Measurements from ENCODE around the gene TCAF1.
A peak's percentile ranks its signal among the peaks of the same experiment; 100 is the strongest.

TCAF1 gene

DNA sequence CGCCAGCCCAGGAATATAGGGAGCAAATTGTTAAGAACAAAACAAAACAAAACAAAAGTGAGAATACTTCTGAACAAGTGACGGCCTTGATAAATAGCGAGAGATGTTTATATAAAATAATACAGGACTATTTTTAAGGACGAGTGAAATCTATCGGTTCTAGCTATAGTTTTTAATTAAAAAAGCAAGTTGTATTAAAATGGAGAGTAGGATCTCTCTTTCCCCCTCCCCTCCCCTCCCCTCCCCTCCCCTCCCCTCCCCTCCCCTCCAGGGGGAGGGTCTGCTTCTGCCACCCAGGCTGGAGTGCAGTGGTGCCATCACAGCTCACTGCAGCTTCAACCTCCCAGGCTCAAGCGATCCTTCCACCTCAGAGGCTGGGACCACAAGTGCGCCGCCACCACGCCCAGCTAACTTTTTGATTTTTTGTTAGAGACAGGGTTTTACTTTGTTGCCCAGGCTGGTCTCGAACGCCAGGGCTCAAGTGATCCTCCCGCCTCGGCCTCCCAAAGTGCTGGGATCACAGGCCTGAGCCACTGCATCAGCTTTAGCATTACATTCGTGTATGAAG lies 440 bp upstream of the TCAF1 start:
- no peaks in the 10 kb centered on the region for H4K20me1 ChIP-seq (ENCODE audit: insufficient read depth, low read length)
- H3K9ac ChIP-seq (ENCODE audit: low read length) = peak overlapping the region; percentile 67; the same call in 1 of the 2 replicates

DNA sequence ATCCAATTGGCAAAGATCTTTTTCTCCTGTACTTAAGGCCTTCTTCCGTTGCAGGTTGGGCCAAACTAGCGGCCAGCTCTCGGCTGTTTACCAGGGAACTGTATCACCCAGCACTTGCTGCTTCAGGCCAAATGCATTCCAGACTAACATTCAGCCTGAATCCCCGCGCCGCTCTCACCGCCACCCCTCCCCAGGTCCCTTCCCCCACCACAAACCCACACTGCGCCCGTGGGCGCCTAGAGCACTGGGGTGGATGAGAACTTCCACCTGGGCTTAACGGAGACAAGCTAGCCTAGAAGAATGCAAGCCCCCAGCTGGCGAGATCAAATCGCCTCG lies 676 bp downstream of the TCAF1 start:
- Histone ChIP-seq H3K9me3 (replicated peaks; ENCODE audit: insufficient read depth, low read length) (no peaks in the 10 kb centered on the region), H3K4me1 (ENCODE audit: low read length) (peaks cover 10% of the 10 kb centered on the region; the same call in 1 of the 2 replicates), H3K79me2 (ENCODE audit: low read length) (peaks cover 33% of the 10 kb centered on the region), H3K4me3 (ENCODE audit: low read length) (peak overlapping the region; percentile 72), H3K9ac (ENCODE audit: low read length) (peak overlapping the region; percentile 67), H4K20me1 (ENCODE audit: insufficient read depth, low read length) (no peaks in the 10 kb centered on the region), H3K36me3 (replicated peaks; ENCODE audit: insufficient read depth, low read length) (no peaks in the 10 kb centered on the region), H3K27me3 (replicated peaks; ENCODE audit: insufficient read depth, low read length) (no peaks in the 10 kb centered on the region), H3F3A (ENCODE audit: insufficient read depth, low read length) (peaks cover 9% of the 10 kb centered on the region; the same call in 1 of the 2 replicates), H3K4me2 (ENCODE audit: low read depth, low read length) (peak overlapping the region; percentile 59), H3K9me2 (replicated peaks; ENCODE audit: insufficient read depth, low read length) (no peaks in the 10 kb centered on the region), H2AFZ (ENCODE audit: low read length) (peak overlapping the region; percentile 80), H3K27ac (ENCODE audit: low read length) (peak overlapping the region; percentile 64; the same call in 1 of the 2 replicates)
- TF ChIP-seq, protein P1, sequence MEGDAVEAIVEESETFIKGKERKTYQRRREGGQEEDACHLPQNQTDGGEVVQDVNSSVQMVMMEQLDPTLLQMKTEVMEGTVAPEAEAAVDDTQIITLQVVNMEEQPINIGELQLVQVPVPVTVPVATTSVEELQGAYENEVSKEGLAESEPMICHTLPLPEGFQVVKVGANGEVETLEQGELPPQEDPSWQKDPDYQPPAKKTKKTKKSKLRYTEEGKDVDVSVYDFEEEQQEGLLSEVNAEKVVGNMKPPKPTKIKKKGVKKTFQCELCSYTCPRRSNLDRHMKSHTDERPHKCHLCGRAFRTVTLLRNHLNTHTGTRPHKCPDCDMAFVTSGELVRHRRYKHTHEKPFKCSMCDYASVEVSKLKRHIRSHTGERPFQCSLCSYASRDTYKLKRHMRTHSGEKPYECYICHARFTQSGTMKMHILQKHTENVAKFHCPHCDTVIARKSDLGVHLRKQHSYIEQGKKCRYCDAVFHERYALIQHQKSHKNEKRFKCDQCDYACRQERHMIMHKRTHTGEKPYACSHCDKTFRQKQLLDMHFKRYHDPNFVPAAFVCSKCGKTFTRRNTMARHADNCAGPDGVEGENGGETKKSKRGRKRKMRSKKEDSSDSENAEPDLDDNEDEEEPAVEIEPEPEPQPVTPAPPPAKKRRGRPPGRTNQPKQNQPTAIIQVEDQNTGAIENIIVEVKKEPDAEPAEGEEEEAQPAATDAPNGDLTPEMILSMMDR (IDR thresholded peaks at IDR 0.05; ENCODE audit: low read length) = no peak
- TF ChIP-seq EZH2phosphoT487 (IDR thresholded peaks at IDR 0.05; ENCODE audit: low read length) = no peak
- no peak for TF ChIP-seq EZH2 (optimal IDR thresholded peaks at IDR 0.05; ENCODE audit: low read depth, low read length)
- no peak for DNase-seq

More for the DNA sequence above, 440 bp upstream of the TCAF1 start:
- peak overlapping the region; percentile 59; the same call in 1 of the 2 replicates for H3K4me2 ChIP-seq (ENCODE audit: low read depth, low read length)
- H3K9me3 ChIP-seq (replicated peaks; ENCODE audit: insufficient read depth, low read length) = no peaks in the 10 kb centered on the region
- no peaks in the 10 kb centered on the region for H3K36me3 ChIP-seq (replicated peaks; ENCODE audit: insufficient read depth, low read length)
- peak overlapping the region; percentile 80; the same call in 1 of the 2 replicates for H2AFZ ChIP-seq (ENCODE audit: low read length)
- peaks cover 9% of the 10 kb centered on the region; the same call in 1 of the 2 replicates for H3F3A ChIP-seq (ENCODE audit: insufficient read depth, low read length)
- H3K27me3 ChIP-seq (replicated peaks; ENCODE audit: insufficient read depth, low read length) = no peaks in the 10 kb centered on the region
- peaks cover 31% of the 10 kb centered on the region for H3K79me2 ChIP-seq (ENCODE audit: low read length)
- DNase-seq = no peak
- TF ChIP-seq, protein P1 (IDR thresholded peaks at IDR 0.05; ENCODE audit: low read length) = no peak
- TF ChIP-seq EZH2phosphoT487 (IDR thresholded peaks at IDR 0.05; ENCODE audit: low read length) (no peak), EZH2 (optimal IDR thresholded peaks at IDR 0.05; ENCODE audit: low read depth, low read length) (no peak)
- no peaks in the 10 kb centered on the region for H3K9me2 ChIP-seq (replicated peaks; ENCODE audit: insufficient read depth, low read length)
- no peak overlapping the region for H3K27ac ChIP-seq (ENCODE audit: low read length)
- peak overlapping the region; percentile 72 for H3K4me3 ChIP-seq (ENCODE audit: low read length)
- H3K4me1 ChIP-seq (ENCODE audit: low read length) = peaks cover 10% of the 10 kb centered on the region; the same call in 1 of the 2 replicates

DNA sequence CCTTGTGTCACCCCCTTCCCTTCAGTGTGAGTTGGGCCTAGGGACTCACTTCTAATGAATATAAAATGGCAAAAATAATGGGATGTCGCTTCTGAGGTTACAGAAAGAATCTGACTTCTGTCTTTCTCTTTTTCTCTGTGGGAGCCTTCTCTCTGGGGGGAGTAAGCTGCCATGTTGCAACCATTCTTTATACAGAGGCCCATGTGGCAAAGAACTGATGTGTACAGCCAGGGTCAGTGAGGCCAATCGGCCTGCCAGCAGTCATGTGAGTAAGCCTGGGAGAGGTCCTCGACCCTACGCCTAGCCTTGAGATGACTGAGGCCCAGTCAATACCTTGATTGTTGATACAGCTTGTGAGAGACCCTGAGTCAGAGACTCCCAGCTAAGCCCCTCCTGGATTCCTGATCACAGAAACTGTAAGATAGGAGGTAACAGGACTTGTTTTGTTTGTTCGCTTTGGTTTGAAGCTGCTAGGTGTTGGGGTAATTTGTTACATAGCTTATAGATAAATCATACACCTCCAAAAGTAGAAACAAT lies 1.7 kb downstream of the TCAF1 start:
- Histone ChIP-seq H3K9me2 (replicated peaks; ENCODE audit: insufficient read depth, low read length) (no peaks in the 10 kb centered on the region), H3F3A (ENCODE audit: insufficient read depth, low read length) (peaks cover 9% of the 10 kb centered on the region; the same call in 1 of the 2 replicates), H2AFZ (ENCODE audit: low read length) (no peak overlapping the region), H4K20me1 (ENCODE audit: insufficient read depth, low read length) (no peaks in the 10 kb centered on the region), H3K4me2 (ENCODE audit: low read depth, low read length) (peak overlapping the region; percentile 59; the same call in 1 of the 2 replicates), H3K79me2 (ENCODE audit: low read length) (peaks cover 36% of the 10 kb centered on the region), H3K27me3 (replicated peaks; ENCODE audit: insufficient read depth, low read length) (no peaks in the 10 kb centered on the region), H3K36me3 (replicated peaks; ENCODE audit: insufficient read depth, low read length) (no peaks in the 10 kb centered on the region), H3K9me3 (replicated peaks; ENCODE audit: insufficient read depth, low read length) (no peaks in the 10 kb centered on the region), H3K9ac (ENCODE audit: low read length) (no peak overlapping the region), H3K4me1 (ENCODE audit: low read length) (peaks cover 10% of the 10 kb centered on the region; the same call in 1 of the 2 replicates), H3K4me3 (ENCODE audit: low read length) (0 out of 2 replicates have a peak overlapping the region, but pooled peaks have one; percentile 72), H3K27ac (ENCODE audit: low read length) (no peak overlapping the region)
- DNase-seq = no peak
- no peak for TF ChIP-seq EZH2phosphoT487 (IDR thresholded peaks at IDR 0.05; ENCODE audit: low read length)
- TF ChIP-seq, protein P1 (IDR thresholded peaks at IDR 0.05; ENCODE audit: low read length) = no peak
- TF ChIP-seq EZH2 (optimal IDR thresholded peaks at IDR 0.05; ENCODE audit: low read depth, low read length) = no peak
